Cardiac ventricle fibroblast (primary cell): Measurements from ENCODE around the gene TRPM8. TPM values are rescaled to one million over a fixed set of nuclear protein-coding genes. Genes with fewer than 3 reads are reported as not detected.

Experiments used
- total RNA-seq: library from RNA; depleted of rRNA; stranded (reverse); fragments of >200 nt; gene quantifications from 2 replicates; pipeline ENCODE4 v1.2.3, GENCODE V29; 2015

Gene TRPM8
- not detected in 2 replicates for total RNA-seq

DNA sequence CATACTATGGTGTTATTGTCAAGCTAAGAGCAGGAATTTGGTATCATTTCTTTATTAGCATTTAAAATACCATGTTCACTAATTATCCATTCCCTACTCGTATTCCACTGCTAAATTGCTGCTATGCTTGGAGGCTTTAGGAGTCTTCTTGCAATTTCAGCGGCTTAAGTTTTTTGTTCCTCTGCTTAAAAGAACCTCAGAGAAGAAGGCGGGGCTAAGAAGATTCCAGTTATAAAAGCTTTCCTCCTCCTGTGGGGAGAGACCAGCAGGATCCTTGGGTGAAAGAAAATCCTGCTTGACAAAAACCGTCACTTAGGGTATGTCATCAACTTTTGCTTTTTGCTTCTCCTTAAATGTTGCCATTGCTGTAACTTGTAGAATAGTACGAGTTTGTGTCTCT lies at the start of gene TRPM8:
TSS of gene TRPM8 (plus strand) at position 258 of the 400 bp plus-strand sequence. CDS start 9,165 bp downstream, outside the sequence.

DNA sequence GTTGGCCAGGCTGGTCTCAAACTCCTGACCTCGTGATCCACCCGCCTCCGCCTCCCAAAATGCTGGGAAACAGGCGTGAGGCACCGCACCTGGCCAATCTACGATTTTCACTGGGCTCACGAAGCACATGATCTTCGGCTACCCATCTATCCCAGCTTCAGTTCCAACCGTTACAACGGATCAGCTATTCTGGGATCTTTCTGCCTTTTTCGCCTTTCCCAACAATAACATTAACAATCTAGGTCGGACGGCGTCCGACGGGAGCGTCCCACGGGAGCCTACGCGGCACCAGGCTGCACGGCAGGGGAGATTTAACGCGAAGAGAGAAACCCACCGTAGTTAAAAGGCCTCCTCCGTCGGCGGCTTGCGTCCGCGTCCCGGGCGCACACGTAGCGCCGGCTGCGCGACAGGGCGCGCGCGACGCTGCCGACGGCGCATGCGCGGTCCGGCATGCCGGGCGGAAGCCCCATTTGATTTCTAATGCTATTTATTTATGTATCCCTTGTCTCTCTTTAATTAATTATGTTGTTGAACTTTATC lies 49.1 kb upstream of the TRPM8 start, which contains the start of gene MSL3B:
TSS of gene MSL3B (minus strand) at position 394 of the 540 bp plus-strand sequence.

GRCh38 chr2:234050455-234051135 lies 133.4 kb downstream of the TRPM8 start, which contains the start of gene SPP2:
Gene SPP2 (plus strand): TSS chr2:234050702. CDS start chr2:234050787, 85 bp downstream.

Other genes starting within 250 kb of the TRPM8 start
- not detected in 2 replicates for gene UGT1A9, start 245.5 kb upstream of the TRPM8 start, total RNA-seq
- gene UGT1A7, start 235.5 kb upstream of the TRPM8 start, total RNA-seq = not detected in 2 replicates
- not detected in 2 replicates for gene UGT1A6, start 224.5 kb upstream of the TRPM8 start, total RNA-seq
- not detected in 2 replicates for gene UGT1A5, start 204.5 kb upstream of the TRPM8 start, total RNA-seq
- gene UGT1A4, start 198.6 kb upstream of the TRPM8 start, total RNA-seq = 0.34 TPM in 1 of 2 replicates, not detected in the other
- gene UGT1A3, start 188.3 kb upstream of the TRPM8 start, total RNA-seq = not detected in 2 replicates
- not detected in 2 replicates for gene UGT1A1, start 157.1 kb upstream of the TRPM8 start, total RNA-seq
- gene MROH2A, start 139.0 kb upstream of the TRPM8 start, total RNA-seq = not detected in 2 replicates
- 2.6 and 3.9 TPM in 2 replicates for gene HJURP, start 62.8 kb upstream of the TRPM8 start, total RNA-seq
- not detected in 2 replicates for gene SPP2, start 133.3 kb downstream of the TRPM8 start, total RNA-seq